ENCODE results near the gene JOSD1.

DNA sequence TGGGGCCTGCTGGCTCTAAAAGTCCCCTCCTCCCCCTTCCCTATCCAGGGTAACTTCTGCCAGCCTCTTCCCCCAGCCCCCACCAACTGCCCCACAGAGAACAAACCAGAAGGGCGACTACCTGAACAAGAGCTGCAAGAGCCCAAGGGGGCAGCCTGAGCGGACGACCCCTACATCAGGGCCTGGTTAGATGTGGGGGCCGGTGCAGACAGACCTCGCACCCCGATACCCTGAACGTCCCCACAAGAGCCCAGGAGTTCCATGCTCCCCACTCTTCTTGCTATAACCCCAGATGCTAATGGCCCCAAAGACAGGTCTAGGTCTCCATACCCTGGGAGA, 34.4 kb upstream of the JOSD1 start:
- TF ChIP-seq, protein P1, sequence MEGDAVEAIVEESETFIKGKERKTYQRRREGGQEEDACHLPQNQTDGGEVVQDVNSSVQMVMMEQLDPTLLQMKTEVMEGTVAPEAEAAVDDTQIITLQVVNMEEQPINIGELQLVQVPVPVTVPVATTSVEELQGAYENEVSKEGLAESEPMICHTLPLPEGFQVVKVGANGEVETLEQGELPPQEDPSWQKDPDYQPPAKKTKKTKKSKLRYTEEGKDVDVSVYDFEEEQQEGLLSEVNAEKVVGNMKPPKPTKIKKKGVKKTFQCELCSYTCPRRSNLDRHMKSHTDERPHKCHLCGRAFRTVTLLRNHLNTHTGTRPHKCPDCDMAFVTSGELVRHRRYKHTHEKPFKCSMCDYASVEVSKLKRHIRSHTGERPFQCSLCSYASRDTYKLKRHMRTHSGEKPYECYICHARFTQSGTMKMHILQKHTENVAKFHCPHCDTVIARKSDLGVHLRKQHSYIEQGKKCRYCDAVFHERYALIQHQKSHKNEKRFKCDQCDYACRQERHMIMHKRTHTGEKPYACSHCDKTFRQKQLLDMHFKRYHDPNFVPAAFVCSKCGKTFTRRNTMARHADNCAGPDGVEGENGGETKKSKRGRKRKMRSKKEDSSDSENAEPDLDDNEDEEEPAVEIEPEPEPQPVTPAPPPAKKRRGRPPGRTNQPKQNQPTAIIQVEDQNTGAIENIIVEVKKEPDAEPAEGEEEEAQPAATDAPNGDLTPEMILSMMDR (IDR thresholded peaks at IDR 0.05; ENCODE audit: low read length): no peak
- TF ChIP-seq EZH2phosphoT487 (IDR thresholded peaks at IDR 0.05; ENCODE audit: low read length): no peak

Data from MM.1S (cell line).